IMR-90 (cell line): ENCODE data around the gene FKBP4.

Experiments used
- BHLHE40 ChIP-seq: fragments of 150-350 bp; IDR thresholded peaks from 2 replicates; pipeline ENCODE4 v1.6.1; 2016; ENCODE audit warnings: mild to moderate bottlenecking, low read depth, low read length
- CEBPB ChIP-seq: IDR thresholded peaks from 2 replicates; pipeline ENCODE4 v1.6.1; 2012; ENCODE audit warnings: low read depth, low read length, improper control_type of control experiment
- CTCF ChIP-seq: conservative IDR thresholded peaks from 2 replicates; pipeline ENCODE4 v1.5.1; 2012; ENCODE audit warnings: mild to moderate bottlenecking, low read depth, low read length, improper control_type of control experiment
- ELK1 ChIP-seq: fragments of 150-350 bp; IDR thresholded peaks from 2 replicates; pipeline ENCODE4 v1.6.1; 2016; ENCODE audit warnings: low read depth, mild to moderate bottlenecking, low read length, moderate library complexity, borderline replicate concordance
- FOS ChIP-seq: fragments of 150-350 bp; IDR thresholded peaks from 2 replicates; pipeline ENCODE4 v1.6.1; 2016; ENCODE audit warnings: low read depth, low read length
- MAFK ChIP-seq: IDR thresholded peaks from 2 replicates; pipeline ENCODE4 v1.6.1; 2012; ENCODE audit warnings: low read depth, low read length, improper control_type of control experiment
- MAZ ChIP-seq: IDR thresholded peaks from 2 replicates; pipeline ENCODE4 v1.6.1; 2012; ENCODE audit warnings: low read depth, mild to moderate bottlenecking, low read length, improper control_type of control experiment, moderate library complexity, borderline replicate concordance
- MXI1 ChIP-seq: IDR thresholded peaks from 2 replicates; pipeline ENCODE4 v1.6.1; 2012; ENCODE audit warnings: low read depth, mild to moderate bottlenecking, low read length, moderate library complexity, borderline replicate concordance
- POLR2A ChIP-seq: IDR thresholded peaks from 2 replicates; pipeline ENCODE4 v1.6.1; 2012; ENCODE audit warnings: mild to moderate bottlenecking, low read depth, low read length
- RAD21 ChIP-seq: IDR thresholded peaks from 2 replicates; pipeline ENCODE4 v1.6.1; 2012; ENCODE audit warnings: low read length, improper control_type of control experiment
- RCOR1 ChIP-seq: IDR thresholded peaks from 2 replicates; pipeline ENCODE4 v1.6.1; 2012; ENCODE audit warnings: mild to moderate bottlenecking, low read length, improper control_type of control experiment; ENCODE audit not compliant: insufficient replicate concordance
- RFX5 ChIP-seq: IDR thresholded peaks from 2 replicates; pipeline ENCODE4 v1.8.0; 2012; ENCODE audit warnings: low read depth, mild to moderate bottlenecking, low read length, moderate library complexity
- SMC3 ChIP-seq: fragments of 150-350 bp; IDR thresholded peaks from 2 replicates; pipeline ENCODE4 v1.6.1; 2016; ENCODE audit warnings: low read depth, mild to moderate bottlenecking, antibody characterized with exemption, low read length, moderate library complexity
- USF2 ChIP-seq: fragments of 150-350 bp; IDR thresholded peaks from 2 replicates; pipeline ENCODE4 v1.6.1; 2017; ENCODE audit warnings: mild to moderate bottlenecking, antibody characterized with exemption, low read length, low read depth

- no peak for TF ChIP-seq MAZ
- no peak for TF ChIP-seq USF2
- TF ChIP-seq POLR2A = no peak
- TF ChIP-seq RFX5 = no peak
- no peak for TF ChIP-seq MXI1
- TF ChIP-seq FOS = no peak
- no peak for TF ChIP-seq CTCF
- no peak for TF ChIP-seq RCOR1
- TF ChIP-seq MAFK = no peak
- TF ChIP-seq SMC3 = no peak
- no peak for TF ChIP-seq ELK1
- TF ChIP-seq BHLHE40 = no peak
- no peak for TF ChIP-seq CEBPB
- TF ChIP-seq RAD21 = no peak
Measured at GRCh38 chr12:2793561-2793960, 1.2 kb upstream of the FKBP4 start.
